Fibroblast of lung (primary cell): Measurements from ENCODE around the gene ADAMTS16.

ENCODE experiments used
- EZH2 ChIP-seq: IDR thresholded peaks from 2 replicates; pipeline ENCODE4 v1.5.1; 2012; ENCODE audit warnings: low read length, control low read depth, mild to moderate bottlenecking; ENCODE audit errors: missing control alignments
- TF ChIP-seq, protein P1 (sequence below), 2 donors: IDR thresholded peaks in 1 of 2; conservative IDR thresholded peaks in 1 of 2; 1 replicate in 1 of 2; 2 replicates in 1 of 2; pipeline ENCODE4 v1.5.1; 2011 to 2012; ENCODE audit warnings: low read length in 2 of 2, control low read depth in 1 of 2, inconsistent platforms in 1 of 2, low read depth in 1 of 2, mild to moderate bottlenecking in 1 of 2

GRCh38 chr5:5219541-5219940 is 79.4 kb downstream of the ADAMTS16 start:
- TF ChIP-seq, protein P1, sequence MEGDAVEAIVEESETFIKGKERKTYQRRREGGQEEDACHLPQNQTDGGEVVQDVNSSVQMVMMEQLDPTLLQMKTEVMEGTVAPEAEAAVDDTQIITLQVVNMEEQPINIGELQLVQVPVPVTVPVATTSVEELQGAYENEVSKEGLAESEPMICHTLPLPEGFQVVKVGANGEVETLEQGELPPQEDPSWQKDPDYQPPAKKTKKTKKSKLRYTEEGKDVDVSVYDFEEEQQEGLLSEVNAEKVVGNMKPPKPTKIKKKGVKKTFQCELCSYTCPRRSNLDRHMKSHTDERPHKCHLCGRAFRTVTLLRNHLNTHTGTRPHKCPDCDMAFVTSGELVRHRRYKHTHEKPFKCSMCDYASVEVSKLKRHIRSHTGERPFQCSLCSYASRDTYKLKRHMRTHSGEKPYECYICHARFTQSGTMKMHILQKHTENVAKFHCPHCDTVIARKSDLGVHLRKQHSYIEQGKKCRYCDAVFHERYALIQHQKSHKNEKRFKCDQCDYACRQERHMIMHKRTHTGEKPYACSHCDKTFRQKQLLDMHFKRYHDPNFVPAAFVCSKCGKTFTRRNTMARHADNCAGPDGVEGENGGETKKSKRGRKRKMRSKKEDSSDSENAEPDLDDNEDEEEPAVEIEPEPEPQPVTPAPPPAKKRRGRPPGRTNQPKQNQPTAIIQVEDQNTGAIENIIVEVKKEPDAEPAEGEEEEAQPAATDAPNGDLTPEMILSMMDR (conservative IDR thresholded peaks at IDR 0.05 in 1 of 2, IDR thresholded peaks at IDR 0.05 in 1 of 2; ENCODE audit: low read depth in 1 of 2, low read length in 2 of 2), result no peak
- no peak for TF ChIP-seq EZH2
